ENCODE measurements around the gene B4GALT5.

DNA sequence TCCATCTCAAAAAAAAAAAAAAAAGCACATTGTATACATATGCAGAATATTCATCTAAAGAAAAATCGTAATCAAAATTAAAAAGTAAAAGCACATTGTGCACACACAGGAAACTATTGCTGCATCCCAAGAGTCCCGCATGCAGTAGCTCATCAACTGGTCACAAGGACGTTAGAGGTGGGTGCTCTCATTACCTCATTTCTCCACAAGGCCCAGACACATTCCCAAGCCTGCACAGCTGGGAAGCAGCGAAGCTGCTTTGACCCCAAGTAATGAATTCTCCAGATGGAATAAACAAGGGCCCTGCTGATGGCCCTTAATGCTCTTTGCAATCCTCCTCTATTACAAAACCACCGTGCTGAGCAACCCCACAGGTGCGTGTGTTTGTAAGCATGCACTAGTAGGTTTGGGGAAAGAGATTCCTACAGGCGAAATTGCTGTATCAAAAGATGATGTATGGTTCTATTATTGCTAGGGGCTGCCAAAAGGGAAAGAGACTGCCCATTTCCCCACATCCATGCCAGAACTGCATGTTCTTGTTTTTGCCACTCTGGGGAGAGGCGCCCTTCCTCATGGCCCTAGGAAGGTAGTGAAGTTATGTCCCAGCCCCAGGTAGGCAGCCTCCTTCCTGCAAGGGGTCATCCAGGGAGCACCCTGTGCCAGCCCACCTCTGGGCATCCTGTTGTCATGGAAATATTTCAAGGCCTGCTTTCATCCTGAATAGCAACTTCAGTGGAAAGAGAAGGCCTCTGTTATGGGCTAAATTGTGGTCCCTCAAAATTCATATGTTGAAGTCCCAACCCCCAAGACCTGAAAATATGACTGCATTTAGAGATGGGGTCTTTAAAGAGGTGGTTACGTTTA, 111.1 kb downstream of the B4GALT5 start:
- TF ChIP-seq, protein P1, sequence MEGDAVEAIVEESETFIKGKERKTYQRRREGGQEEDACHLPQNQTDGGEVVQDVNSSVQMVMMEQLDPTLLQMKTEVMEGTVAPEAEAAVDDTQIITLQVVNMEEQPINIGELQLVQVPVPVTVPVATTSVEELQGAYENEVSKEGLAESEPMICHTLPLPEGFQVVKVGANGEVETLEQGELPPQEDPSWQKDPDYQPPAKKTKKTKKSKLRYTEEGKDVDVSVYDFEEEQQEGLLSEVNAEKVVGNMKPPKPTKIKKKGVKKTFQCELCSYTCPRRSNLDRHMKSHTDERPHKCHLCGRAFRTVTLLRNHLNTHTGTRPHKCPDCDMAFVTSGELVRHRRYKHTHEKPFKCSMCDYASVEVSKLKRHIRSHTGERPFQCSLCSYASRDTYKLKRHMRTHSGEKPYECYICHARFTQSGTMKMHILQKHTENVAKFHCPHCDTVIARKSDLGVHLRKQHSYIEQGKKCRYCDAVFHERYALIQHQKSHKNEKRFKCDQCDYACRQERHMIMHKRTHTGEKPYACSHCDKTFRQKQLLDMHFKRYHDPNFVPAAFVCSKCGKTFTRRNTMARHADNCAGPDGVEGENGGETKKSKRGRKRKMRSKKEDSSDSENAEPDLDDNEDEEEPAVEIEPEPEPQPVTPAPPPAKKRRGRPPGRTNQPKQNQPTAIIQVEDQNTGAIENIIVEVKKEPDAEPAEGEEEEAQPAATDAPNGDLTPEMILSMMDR (conservative IDR thresholded peaks at IDR 0.05; ENCODE audit: low read length), result no peak
- no peak for TF ChIP-seq EZH2phosphoT487 (IDR thresholded peaks at IDR 0.05; ENCODE audit: borderline replicate concordance, low read depth, low read length)
